ENCODE data around the gene SYNE4. TPM values are rescaled to one million over a fixed set of nuclear protein-coding genes. Genes with fewer than 3 reads are reported as not detected.

Gene SYNE4
- total and polyA plus RNA-seq, 2 of the 13 experiments (the other 11 are each of a cell fraction or from before 2014, with no cell fraction given): 13.7 to 23.0 TPM

DNA sequence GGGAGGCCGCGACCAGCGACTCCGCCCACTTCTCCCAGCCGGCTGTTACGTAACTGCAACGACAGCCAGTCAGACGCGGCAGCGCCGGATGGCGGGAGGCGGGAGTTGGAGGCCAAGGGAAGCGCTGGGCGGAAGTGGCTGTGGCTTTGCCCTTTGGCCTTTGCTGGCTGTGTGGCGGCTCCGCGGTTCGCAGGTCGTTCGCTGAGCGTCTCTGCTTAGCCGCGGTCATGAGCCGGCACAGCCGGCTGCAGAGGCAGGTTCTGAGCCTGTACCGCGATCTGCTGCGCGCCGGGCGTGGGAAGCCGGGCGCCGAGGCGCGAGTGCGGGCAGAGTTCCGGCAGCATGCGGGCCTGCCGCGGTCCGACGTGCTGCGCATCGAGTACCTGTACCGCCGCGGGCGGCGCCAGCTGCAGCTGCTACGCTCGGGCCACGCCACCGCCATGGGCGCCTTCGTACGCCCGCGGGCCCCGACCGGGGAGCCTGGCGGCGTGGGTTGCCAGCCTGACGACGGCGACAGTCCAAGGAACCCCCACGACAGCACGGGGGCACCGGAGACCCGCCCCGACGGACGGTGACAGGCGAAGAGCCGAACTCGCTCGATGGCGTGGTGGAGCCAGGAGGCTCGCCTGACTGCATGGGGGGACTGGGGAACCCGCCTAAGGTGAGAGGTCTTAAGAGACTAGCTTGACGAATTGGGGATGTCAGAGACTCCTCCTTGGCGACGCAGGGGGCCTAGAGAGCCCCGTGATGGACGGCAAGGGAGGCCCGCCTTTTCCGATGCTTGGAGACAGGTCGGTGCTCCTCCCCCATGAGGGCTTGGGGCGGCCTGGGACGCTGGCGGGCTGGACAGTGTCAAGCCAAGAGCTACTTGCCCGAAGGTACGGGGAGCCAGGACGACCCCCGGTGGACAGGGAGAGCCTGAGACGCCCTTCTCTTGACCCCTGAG, 13.3 kb downstream of the SYNE4 start, which contains the start of gene SDHAF1 (continued):
- TF ChIP-seq, protein P1, sequence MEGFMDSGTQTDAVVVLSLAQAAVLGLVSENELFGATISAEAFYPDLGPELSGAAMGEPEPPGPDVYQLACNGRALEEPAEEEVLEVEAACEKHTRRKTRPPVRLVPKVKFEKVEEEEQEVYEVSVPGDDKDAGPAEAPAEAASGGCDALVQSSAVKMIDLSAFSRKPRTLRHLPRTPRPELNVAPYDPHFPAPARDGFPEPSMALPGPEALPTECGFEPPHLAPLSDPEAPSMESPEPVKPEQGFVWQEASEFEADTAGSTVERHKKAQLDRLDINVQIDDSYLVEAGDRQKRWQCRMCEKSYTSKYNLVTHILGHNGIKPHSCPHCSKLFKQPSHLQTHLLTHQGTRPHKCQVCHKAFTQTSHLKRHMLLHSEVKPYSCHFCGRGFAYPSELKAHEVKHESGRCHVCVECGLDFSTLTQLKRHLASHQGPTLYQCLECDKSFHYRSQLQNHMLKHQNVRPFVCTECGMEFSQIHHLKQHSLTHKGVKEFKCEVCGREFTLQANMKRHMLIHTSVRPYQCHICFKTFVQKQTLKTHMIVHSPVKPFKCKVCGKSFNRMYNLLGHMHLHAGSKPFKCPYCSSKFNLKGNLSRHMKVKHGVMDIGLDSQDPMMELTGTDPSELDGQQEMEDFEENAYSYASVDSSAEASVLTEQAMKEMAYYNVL (CRISPR knock-in tag; IDR thresholded peaks at IDR 0.05; ENCODE audit: borderline replicate concordance): no peak; the same call in 1 of the 2 replicates
- TF ChIP-seq, protein P2, sequence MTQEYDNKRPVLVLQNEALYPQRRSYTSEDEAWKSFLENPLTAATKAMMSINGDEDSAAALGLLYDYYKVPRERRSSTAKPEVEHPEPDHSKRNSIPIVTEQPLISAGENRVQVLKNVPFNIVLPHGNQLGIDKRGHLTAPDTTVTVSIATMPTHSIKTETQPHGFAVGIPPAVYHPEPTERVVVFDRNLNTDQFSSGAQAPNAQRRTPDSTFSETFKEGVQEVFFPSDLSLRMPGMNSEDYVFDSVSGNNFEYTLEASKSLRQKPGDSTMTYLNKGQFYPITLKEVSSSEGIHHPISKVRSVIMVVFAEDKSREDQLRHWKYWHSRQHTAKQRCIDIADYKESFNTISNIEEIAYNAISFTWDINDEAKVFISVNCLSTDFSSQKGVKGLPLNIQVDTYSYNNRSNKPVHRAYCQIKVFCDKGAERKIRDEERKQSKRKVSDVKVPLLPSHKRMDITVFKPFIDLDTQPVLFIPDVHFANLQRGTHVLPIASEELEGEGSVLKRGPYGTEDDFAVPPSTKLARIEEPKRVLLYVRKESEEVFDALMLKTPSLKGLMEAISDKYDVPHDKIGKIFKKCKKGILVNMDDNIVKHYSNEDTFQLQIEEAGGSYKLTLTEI (CRISPR knock-in tag; conservative IDR thresholded peaks at IDR 0.05): no peak
- TF ChIP-seq PPARG (CRISPR knock-in tag; conservative IDR thresholded peaks at IDR 0.05): peak; percentile 54; the same call in 1 of the 2 replicates
- TF ChIP-seq, protein P3, sequence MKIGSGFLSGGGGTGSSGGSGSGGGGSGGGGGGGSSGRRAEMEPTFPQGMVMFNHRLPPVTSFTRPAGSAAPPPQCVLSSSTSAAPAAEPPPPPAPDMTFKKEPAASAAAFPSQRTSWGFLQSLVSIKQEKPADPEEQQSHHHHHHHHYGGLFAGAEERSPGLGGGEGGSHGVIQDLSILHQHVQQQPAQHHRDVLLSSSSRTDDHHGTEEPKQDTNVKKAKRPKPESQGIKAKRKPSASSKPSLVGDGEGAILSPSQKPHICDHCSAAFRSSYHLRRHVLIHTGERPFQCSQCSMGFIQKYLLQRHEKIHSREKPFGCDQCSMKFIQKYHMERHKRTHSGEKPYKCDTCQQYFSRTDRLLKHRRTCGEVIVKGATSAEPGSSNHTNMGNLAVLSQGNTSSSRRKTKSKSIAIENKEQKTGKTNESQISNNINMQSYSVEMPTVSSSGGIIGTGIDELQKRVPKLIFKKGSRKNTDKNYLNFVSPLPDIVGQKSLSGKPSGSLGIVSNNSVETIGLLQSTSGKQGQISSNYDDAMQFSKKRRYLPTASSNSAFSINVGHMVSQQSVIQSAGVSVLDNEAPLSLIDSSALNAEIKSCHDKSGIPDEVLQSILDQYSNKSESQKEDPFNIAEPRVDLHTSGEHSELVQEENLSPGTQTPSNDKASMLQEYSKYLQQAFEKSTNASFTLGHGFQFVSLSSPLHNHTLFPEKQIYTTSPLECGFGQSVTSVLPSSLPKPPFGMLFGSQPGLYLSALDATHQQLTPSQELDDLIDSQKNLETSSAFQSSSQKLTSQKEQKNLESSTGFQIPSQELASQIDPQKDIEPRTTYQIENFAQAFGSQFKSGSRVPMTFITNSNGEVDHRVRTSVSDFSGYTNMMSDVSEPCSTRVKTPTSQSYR (CRISPR knock-in tag; IDR thresholded peaks at IDR 0.05; ENCODE audit: borderline replicate concordance): 0 out of 2 replicates have a peak, but pooled peaks have one; percentile 10
- peak; percentile 63; the same call in 1 of the 2 replicates for TF ChIP-seq FOSL2 (CRISPR knock-in tag; IDR thresholded peaks at IDR 0.05)
- TF ChIP-seq TSC22D2 (CRISPR knock-in tag; IDR thresholded peaks at IDR 0.05; ENCODE audit: borderline replicate concordance): no peak
- peak; percentile 15 for TF ChIP-seq ZNF781 (CRISPR knock-in tag; IDR thresholded peaks at IDR 0.05; ENCODE audit: borderline replicate concordance, not compliant biosample characterization)
- 0 out of 2 replicates have a peak, but pooled peaks have one; percentile 8 for TF ChIP-seq NFATC3 (CRISPR knock-in tag; IDR thresholded peaks at IDR 0.05)
- no peak for TF ChIP-seq SALL2 (CRISPR knock-in tag; IDR thresholded peaks at IDR 0.05)
- no peak for TF ChIP-seq PAWR (CRISPR knock-in tag; IDR thresholded peaks at IDR 0.05; ENCODE audit: borderline replicate concordance)
- TF ChIP-seq, protein P4, sequence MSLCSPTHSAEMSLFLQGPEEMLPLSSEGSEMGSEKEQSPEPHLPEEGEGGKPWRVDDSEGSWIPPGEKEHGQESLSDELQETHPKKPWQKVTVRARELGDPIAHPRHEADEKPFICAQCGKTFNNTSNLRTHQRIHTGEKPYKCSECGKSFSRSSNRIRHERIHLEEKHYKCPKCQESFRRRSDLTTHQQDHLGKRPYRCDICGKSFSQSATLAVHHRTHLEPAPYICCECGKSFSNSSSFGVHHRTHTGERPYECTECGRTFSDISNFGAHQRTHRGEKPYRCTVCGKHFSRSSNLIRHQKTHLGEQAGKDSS (CRISPR knock-in tag; IDR thresholded peaks at IDR 0.05; ENCODE audit: borderline replicate concordance, low read depth): peak; percentile 10; the same call in 1 of the 2 replicates
- TF ChIP-seq MAF1 (CRISPR knock-in tag; IDR thresholded peaks at IDR 0.05; ENCODE audit: borderline replicate concordance): no peak
- TF ChIP-seq, protein P5, sequence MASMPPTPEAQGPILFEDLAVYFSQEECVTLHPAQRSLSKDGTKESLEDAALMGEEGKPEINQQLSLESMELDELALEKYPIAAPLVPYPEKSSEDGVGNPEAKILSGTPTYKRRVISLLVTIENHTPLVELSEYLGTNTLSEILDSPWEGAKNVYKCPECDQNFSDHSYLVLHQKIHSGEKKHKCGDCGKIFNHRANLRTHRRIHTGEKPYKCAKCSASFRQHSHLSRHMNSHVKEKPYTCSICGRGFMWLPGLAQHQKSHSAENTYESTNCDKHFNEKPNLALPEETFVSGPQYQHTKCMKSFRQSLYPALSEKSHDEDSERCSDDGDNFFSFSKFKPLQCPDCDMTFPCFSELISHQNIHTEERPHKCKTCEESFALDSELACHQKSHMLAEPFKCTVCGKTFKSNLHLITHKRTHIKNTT (CRISPR knock-in tag; IDR thresholded peaks at IDR 0.05): no peak
- TF ChIP-seq CCDC6 (CRISPR knock-in tag; IDR thresholded peaks at IDR 0.05): peak; percentile 85
- TF ChIP-seq SNAPC2 (CRISPR knock-in tag; IDR thresholded peaks at IDR 0.05): no peak
- peak; percentile 61; the same call in 1 of the 2 replicates for TF ChIP-seq ZNF747 (CRISPR knock-in tag; IDR thresholded peaks at IDR 0.05; ENCODE audit: borderline replicate concordance)
- TF ChIP-seq ZNF292 (CRISPR knock-in tag; IDR thresholded peaks at IDR 0.05; ENCODE audit: borderline replicate concordance, low read depth): peak; percentile 60
- TF ChIP-seq XBP1 (CRISPR knock-in tag; IDR thresholded peaks at IDR 0.05): no peak
- TF ChIP-seq ADNP (CRISPR knock-in tag; IDR thresholded peaks at IDR 0.05): no peak

All from HepG2 (cell line).